Activated naive CD4-positive, alpha-beta T cell treated with anti-CD3 and anti-CD28 coated beads for 36 hours (primary cell): ENCODE data around the gene EHMT1. TPM values are rescaled to one million over a fixed set of nuclear protein-coding genes. Genes with fewer than 3 reads are reported as not detected.
A peak's percentile ranks its signal among the peaks of the same experiment; 100 is the strongest.
"Not testable (repeated sequence)": the region's sequence is repeated elsewhere in the genome, so short reads cannot be mapped to it uniquely, and the experiment has no call there.

ENCODE experiments used
- CTCF ChIA-PET: fragments of 350-600 bp; sonication (Branson Sonifier 250); formaldehyde crosslinking; loops from one replicate; lab custom pipeline; 2021; ENCODE audit warnings: antibody characterized with exemption; lab: Charles Lee
- DNase-seq: peaks from one replicate; pipeline ENCODE4 v3.0.0-alpha.2; 2020
- H3K27ac Mint-ChIP-seq: one replicate; pipeline ENCODE4 v1.8.0; 2021; ENCODE audit warnings: mild to moderate bottlenecking, mixed read lengths
- H3K27me3 Mint-ChIP-seq: one replicate; pipeline ENCODE4 v1.8.0; 2021; ENCODE audit warnings: low read depth, mixed read lengths
- H3K36me3 Mint-ChIP-seq: one replicate; pipeline ENCODE4 v1.8.0; 2021; ENCODE audit warnings: low read depth, mixed read lengths
- H3K4me1 Mint-ChIP-seq: one replicate; pipeline ENCODE4 v1.8.0; 2021; ENCODE audit warnings: low read depth, mixed read lengths
- H3K4me3 Mint-ChIP-seq: one replicate; pipeline ENCODE4 v1.8.0; 2021; ENCODE audit warnings: mild to moderate bottlenecking, moderate library complexity, mixed read lengths
- H3K9me3 Mint-ChIP-seq: one replicate; pipeline ENCODE4 v1.8.0; 2021; ENCODE audit warnings: mixed read lengths
- intact Hi-C: fragments of 100-400 bp; cut with micrococcal nuclease; formaldehyde crosslinking; loops from one replicate; pipeline ENCODE4 v1.15.1; 2023
- total RNA-seq, 2 experiments: library from RNA; stranded (reverse); gene quantifications; one replicate each; pipeline ENCODE4 v1.2.3, GENCODE V29; 2021

EHMT1 gene
- total RNA-seq, 2 experiments from 2014 or later, result 57.9 to 59.0 TPM

DNA sequence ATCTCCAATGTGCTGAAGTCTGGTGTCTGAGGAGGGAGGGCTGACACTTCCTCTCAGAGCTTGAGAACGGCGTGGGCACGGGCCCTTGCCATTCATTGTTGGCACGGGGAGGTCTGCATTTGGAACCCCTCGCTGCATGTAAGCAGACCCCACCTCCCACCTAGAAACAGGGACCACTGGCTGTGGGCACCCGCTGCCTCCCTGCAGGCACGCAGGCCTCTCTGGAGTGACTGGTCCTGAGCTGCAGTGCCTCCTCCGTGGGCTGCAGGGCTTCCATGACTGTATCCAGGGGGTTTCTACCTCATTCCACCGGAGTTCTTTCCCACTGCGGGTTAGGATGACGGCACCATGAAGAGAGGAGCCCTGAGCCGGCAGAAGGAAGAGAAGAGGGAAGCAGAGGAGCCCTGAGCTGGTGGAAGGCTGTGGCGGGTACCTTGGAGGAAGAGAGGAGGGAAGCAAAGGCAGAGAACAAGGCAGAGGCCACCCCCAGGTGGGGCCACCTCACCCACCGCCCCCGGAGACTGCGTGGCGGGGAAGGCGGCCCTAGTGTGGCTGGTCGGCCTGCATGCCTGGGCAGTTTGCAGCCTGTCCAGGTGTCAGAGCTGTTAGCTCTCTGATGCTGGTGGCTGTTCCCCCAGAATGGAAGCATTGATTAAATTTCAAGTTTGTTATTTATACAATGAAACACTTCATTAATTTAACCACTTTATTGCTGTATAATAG is 183.9 kb downstream of the EHMT1 start:
- H3K4me1 Mint-ChIP-seq, result peaks cover 10% of the 10 kb centered on the region
- H3K4me3 Mint-ChIP-seq, result no peak overlapping the region
- CTCF ChIA-PET, result no interaction called here
- no peak overlapping the region for H3K27ac Mint-ChIP-seq
- H3K36me3 Mint-ChIP-seq, result peaks cover 40% of the 10 kb centered on the region
- intact Hi-C loops, result no loop called here
- no peak for DNase-seq
- no peaks in the 10 kb centered on the region for H3K9me3 Mint-ChIP-seq
- no peaks in the 10 kb centered on the region for H3K27me3 Mint-ChIP-seq

DNA sequence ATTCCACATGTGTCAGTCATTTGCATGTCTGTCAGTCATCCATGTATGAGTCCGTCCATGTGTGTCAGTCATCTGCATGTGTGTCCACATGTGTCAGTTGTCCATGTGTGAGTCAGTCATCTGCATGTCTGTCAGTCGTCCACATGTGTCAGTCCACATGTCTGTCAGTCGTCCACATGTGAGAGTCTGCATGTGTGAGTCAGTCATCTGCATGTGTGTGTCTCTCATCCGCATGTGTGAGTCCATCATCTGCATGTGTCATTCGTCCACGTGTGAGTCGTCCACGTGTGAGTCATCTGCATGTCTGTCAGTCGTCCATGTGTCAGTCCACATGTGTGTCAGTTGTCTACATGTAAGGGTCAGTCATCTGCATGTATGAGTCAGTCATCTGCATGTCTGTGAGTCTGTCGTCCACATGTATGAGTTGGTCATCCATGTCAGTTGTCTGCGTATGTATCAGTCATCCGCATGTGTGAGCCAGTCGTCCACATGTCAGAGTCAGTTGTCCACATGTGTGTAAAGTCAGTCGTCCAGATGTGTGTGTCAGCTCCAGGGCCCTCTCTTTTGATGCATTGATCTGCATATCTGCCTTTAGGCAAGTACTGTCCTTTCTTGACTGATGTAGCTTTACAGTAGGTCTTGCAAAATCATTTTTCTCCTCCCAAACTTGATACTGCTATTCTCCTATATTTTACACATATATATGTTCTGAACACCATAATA is 186.3 kb downstream of the EHMT1 start:
- peaks cover 13% of the 10 kb centered on the region for H3K4me1 Mint-ChIP-seq
- no peak overlapping the region for H3K27ac Mint-ChIP-seq
- intact Hi-C loops, result no loop called here
- H3K9me3 Mint-ChIP-seq, result no peaks in the 10 kb centered on the region
- CTCF ChIA-PET, result interaction anchor here (0.7 kb wide), 1 partner anchor 110 kb away, joined by 4 read pairs; no protein-coding TSS in a partner anchor
- H3K27me3 Mint-ChIP-seq, result no peaks in the 10 kb centered on the region
- H3K4me3 Mint-ChIP-seq, result no peak overlapping the region
- H3K36me3 Mint-ChIP-seq, result peaks cover 38% of the 10 kb centered on the region
- DNase-seq, result no peak

DNA sequence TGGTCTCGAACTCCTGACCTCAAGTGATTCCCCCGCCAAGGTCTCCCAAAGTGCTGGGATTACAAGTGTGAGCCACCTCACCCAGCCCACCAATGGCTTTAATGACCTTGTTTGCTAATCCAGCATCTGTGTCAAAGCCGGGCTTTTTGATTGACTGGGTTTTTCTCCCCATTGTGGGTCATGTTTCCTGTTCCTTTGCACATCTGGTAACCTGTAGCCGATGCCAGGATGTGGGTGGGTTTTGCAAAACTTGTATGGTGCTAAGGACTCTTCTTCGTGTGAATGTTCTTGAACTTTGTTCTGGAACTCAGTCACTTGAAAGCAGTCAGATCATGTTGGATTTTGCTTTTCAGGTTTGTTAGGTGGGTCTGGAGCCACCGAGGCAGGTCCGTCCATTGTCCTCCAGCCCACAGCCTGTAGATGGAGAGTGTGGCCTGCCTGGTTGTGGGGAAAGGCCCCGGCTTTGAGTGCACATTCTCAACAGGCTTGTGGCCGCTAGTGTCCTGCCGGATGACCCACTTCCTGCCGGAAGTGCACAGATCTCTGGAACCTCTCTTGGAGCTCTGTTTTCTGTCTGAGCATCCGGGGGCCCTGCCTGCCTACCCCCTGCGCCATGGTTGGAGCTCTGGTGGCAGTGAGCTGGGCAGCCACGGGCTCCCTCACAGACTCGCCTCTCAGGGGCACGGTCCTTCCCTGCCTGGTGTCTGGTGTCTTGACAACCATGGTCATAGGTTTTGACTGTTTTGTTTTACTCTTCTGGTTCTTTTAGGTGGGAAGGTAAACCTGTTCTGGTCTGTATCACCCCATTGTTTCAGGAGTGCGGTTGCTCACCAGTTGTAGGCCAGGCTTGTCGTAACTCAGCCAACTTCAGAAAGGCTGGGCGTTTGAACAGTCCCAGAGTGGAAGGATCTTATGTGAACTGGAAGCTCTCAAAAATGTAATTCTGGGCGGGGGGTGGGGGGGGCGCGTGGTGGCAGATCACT is 189.2 kb downstream of the EHMT1 start:
- intact Hi-C loops, result no loop called here
- H3K27me3 Mint-ChIP-seq, result no peaks in the 10 kb centered on the region
- CTCF ChIA-PET, result no interaction called here
- no peak overlapping the region for H3K4me3 Mint-ChIP-seq
- H3K9me3 Mint-ChIP-seq, result no peaks in the 10 kb centered on the region
- peaks cover 13% of the 10 kb centered on the region for H3K4me1 Mint-ChIP-seq
- peak overlapping the region; percentile 53 for H3K27ac Mint-ChIP-seq
- peak; percentile 19 for DNase-seq
- peaks cover 26% of the 10 kb centered on the region for H3K36me3 Mint-ChIP-seq

DNA sequence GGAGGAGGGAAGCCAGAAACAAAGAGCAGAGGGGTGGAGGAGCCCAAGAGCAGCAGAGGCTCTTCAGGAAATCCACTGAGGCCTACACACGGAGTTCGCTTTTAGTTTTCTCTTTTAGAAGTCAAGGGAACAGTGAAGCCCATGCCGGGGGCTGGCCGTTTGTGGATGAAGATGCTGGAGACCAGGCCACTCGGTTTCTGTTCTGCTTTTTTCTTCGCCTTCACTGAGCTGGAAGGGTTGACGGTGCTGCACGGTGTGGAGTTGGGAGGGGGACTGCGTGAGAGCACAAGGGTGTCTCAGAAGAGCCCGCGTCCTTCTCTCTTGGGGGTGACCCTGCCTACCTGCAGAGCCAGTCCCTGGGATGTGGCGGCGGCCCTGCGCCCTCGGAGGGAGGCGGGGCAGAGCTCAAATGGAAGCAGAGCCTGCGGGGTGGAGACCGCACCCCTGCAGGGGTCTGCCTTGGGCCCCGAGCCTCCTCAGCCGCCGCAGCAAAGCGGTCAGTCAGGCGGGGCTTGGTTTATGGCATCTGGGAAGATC is 190.3 kb downstream of the EHMT1 start:
- Mint-ChIP-seq H3K4me1 (peaks cover 13% of the 10 kb centered on the region), H3K27ac (no peak overlapping the region), H3K9me3 (no peaks in the 10 kb centered on the region), H3K27me3 (no peaks in the 10 kb centered on the region), H3K36me3 (peaks cover 21% of the 10 kb centered on the region), H3K4me3 (no peak overlapping the region)
- DNase-seq, result no peak
- CTCF ChIA-PET, result no interaction called here
- intact Hi-C loops, result no loop called here

DNA sequence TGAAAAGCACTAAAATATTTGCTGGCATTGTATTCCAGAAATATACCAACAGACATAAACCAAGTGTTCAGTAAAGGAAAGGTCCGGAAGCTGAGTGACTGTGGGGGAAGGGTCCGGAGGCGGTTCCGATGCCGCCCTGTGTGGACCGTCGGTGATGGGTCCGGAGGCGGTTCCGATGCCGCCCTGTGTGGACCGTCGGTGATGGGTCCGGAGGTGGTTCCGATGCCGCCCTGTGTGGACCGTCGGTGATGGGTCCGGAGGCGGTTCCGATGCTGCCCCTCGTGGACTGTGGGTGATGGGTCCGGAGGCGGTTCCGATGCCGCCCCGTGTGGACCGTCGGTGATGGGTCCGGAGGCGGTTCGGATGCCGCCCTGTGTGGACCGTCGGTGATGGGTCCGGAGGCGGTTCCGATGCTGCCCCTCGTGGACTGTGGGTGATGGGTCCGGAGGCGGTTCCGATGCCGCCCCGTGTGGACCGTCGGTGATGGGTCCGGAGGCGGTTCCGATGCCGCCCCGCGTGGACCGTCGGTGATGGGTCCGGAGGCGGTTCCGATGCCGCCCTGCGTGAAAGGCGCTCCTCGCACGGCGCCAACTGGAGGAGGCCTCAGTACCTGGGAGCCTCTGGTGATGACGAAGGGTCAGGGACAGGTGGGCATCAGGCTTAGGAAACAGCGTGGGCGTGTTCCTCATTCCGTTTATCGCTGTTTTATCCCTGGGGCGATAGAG is 191.1 kb downstream of the EHMT1 start:
- intact Hi-C loops, CTCF ChIA-PET, H3K27ac Mint-ChIP-seq, H3K9me3 Mint-ChIP-seq, DNase-seq, H3K4me3 Mint-ChIP-seq, H3K27me3 Mint-ChIP-seq: not testable (repeated sequence)
- peaks cover 17% of the 10 kb centered on the region for H3K36me3 Mint-ChIP-seq
- peaks cover 13% of the 10 kb centered on the region for H3K4me1 Mint-ChIP-seq

DNA sequence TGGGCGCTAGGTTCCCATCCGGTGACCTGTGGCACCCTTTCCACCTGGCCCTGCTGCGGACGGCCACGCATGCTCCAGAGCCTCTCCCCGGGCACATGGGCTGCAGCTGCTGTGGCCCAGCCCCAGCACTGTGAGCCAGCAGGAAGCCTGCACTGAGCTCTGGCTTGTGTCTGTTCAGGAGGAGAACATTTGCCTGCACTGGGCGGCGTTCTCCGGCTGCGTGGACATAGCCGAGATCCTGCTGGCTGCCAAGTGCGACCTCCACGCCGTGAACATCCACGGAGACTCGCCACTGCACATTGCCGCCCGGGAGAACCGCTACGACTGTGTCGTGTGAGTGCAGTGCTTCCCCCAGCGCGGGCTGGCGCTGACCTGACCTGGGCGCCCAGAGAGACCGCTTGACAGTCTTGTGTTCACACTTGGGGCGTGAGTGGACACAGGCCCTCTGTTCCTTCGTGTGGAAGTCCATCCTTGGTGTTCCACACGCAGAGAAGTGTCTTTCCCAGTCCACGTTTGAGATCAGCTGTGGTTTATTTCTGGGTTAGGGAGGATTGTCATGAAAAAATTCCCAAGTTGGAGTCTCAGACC is 192.6 kb downstream of the EHMT1 start:
- no peak for DNase-seq
- CTCF ChIA-PET, result no interaction called here
- H3K27me3 Mint-ChIP-seq, result no peaks in the 10 kb centered on the region
- peaks cover 20% of the 10 kb centered on the region for H3K36me3 Mint-ChIP-seq
- intact Hi-C loops, result no loop called here
- H3K27ac Mint-ChIP-seq, result no peak overlapping the region
- H3K4me3 Mint-ChIP-seq, result no peak overlapping the region
- H3K4me1 Mint-ChIP-seq, result peaks cover 12% of the 10 kb centered on the region
- H3K9me3 Mint-ChIP-seq, result no peaks in the 10 kb centered on the region

DNA sequence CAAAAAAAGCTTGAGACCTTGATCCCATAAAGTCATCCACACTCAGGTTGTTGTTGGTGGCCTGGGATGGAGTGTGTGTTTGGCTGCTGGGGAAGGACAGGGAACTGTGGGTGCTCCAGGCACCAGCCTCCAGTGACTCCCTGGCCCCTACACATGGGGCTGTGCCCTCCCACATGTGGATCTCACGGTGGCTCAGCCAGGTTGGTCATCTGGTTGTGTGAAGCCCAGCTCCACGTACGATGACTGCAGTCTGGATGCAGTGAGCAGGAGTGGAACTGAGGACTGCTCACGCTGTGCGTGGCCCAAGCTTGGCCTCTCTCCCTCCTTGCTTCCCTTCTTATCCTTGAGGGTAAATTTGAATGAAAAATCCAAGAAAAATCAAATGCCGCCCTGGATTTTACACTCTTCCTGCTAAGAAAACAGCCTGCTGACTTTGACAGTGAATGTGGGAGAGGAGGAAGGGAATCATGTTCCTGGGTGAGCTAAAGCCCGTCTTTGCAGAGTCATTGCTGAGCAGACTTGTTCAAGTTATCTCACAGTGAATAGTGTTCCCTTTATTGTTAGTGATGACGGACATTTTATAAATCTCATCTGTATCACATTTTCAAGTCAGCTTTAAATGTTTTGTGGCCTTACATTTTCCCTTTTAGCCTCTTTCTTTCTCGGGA is 193.7 kb downstream of the EHMT1 start:
- Mint-ChIP-seq H3K4me1 (peaks cover 5% of the 10 kb centered on the region), H3K9me3 (peaks cover under 1% of the 10 kb centered on the region), H3K36me3 (peaks cover 30% of the 10 kb centered on the region), H3K27ac (no peak overlapping the region), H3K27me3 (no peaks in the 10 kb centered on the region), H3K4me3 (no peak overlapping the region)
- no peak for DNase-seq
- intact Hi-C loops, result no loop called here
- CTCF ChIA-PET, result no interaction called here

DNA sequence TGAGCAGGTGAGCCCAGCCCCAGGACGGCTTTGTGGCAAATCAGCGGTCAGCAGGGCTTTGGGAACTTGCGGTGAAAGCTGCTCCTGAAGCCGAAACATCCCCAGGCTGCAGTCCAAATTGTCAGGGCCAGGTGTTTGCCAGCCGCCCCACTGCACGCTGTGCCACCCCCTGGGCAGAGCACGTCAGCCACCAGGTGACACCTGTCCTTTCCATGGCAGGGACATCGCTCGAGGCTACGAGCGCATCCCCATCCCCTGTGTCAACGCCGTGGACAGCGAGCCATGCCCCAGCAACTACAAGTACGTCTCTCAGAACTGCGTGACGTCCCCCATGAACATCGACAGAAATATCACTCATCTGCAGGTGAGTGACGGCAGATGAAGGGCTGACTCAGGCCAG is 194.4 kb downstream of the EHMT1 start:
- Mint-ChIP-seq H3K4me1 (no peaks in the 10 kb centered on the region), H3K4me3 (no peak overlapping the region), H3K36me3 (peaks cover 36% of the 10 kb centered on the region), H3K27me3 (no peaks in the 10 kb centered on the region), H3K27ac (no peak overlapping the region), H3K9me3 (peaks cover 5% of the 10 kb centered on the region)
- DNase-seq, result no peak
- CTCF ChIA-PET, result no interaction called here
- intact Hi-C loops, result no loop called here

DNA sequence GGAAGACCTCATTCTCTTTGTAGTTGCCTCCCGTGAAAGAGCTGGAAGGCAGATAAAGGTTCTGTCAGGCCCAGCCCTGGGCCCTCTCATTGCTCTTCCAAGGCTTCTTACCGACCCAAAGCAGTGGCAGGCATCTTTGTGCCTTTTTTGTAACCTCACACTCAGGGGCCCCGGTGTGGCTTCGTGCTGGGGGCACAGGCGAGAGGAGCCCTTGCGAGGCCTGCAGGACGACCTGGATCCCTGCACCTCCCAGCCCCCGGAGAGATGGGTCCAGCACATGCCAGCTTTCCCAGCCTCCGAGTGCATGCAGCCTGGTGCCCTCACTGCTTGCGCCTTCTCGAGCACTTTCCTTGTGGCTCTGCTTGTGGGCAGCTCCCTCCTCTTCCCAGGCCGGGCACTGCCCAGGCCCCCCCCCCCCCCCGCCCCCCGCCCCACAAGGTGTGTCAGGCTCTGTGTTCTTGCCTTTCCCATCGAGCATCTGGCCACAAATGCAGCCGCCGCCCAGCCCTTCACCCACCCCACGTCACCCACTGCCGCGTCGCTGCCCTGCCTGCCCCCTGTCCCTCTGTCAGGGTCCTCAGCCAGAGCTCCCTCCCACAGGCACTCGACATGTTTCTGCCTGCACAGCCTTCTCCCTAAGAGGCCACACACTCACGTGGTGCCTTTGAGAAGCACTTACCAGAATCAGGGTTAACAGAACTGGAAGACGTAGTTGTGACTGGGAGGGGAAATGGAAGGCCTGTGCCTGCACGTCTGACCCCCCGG is 195.0 kb downstream of the EHMT1 start:
- CTCF ChIA-PET, result no interaction called here
- Mint-ChIP-seq H3K4me3 (no peak overlapping the region), H3K4me1 (no peaks in the 10 kb centered on the region), H3K36me3 (peaks cover 35% of the 10 kb centered on the region), H3K27me3 (no peaks in the 10 kb centered on the region), H3K9me3 (peaks cover 8% of the 10 kb centered on the region), H3K27ac (no peak overlapping the region)
- no peak for DNase-seq
- intact Hi-C loops, result no loop called here

DNA sequence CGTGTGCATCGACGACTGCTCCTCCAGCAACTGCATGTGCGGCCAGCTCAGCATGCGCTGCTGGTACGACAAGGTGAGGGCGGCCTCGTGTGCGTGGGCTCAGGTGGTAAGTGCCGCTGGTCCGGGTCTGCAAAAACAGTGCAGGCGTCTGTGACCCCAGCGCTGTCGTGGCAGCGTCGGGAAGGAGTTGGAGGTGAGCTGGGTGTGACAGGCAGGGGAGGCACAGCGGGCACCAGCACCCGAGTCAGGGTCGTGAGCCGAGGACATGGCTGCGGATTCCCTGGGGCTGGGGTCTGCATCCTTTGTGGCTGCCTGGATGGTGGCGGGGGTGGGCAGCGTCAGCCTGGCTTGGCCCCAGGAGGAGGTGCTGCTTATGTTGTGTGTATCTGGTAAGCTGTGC is 195.6 kb downstream of the EHMT1 start:
- Mint-ChIP-seq H3K27me3 (no peaks in the 10 kb centered on the region), H3K4me3 (no peak overlapping the region), H3K27ac (no peak overlapping the region), H3K9me3 (peaks cover 8% of the 10 kb centered on the region), H3K4me1 (no peaks in the 10 kb centered on the region), H3K36me3 (peaks cover 35% of the 10 kb centered on the region)
- CTCF ChIA-PET, result interaction anchor here (0.6 kb wide), 1 partner anchor 53 kb away, joined by 3 read pairs; no protein-coding TSS in a partner anchor
- intact Hi-C loops, result no loop called here
- DNase-seq, result no peak
